GM21619 (cell line): Measurements from ENCODE around the gene RIMKLA.

Source experiments
- ATAC-seq: cut with Tn5 transposase; IDR thresholded peaks from one replicate; pipeline ENCODE4 v1.9.1; 2021; ENCODE audit not compliant: unreplicated experiment

Gene RIMKLA

DNA sequence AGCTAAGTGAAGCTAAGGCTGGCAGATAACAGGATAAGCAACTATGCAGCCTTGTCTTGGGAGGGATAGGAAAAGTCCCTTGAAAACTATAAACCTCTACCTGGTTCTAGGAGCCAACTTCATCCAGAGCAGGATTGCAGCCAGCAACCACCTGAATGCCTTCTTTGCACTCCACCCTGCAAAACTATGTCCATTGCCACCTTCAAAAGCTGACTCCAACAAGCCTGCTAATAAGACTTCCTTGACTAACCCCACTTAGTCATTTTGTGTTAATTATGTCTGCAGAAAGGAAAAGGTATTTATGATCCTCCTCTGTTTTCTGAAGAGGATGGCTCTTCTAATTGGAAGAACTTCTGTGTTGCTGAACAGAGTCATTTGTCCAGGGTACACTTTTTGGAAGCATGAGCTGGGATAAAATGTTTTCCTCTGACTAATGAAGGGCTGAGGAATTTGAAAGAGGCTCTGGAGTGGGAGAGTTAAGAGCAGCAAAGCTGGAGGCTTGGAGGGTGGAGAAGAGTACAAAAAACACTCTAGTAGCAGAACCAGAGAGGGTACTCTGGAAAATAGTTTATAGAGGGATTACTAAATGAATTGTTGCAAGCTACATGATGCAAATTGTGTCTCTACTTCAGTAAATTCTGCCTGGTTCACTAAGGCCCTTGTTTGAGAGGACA is 9.6 kb upstream of the RIMKLA start:
- no peak for ATAC-seq

DNA sequence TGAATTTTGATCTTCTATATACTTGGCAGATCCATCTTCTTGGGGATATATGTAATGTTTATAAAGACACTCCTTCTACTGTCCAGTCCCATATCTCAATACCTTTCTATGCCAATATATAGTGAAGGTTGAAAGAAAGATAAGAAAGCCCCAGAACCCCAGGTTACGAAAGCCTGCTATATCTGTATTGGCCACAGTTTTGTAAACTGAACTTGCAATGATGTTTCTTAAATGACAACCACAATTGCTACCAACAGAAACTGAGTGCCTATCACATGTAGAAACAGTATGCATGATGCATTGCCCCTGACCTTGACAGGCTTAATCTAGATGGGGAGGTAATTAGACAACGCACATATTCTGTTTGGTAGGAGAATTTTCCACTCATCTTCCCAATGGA is 7.8 kb upstream of the RIMKLA start:
- ATAC-seq, result no peak

DNA sequence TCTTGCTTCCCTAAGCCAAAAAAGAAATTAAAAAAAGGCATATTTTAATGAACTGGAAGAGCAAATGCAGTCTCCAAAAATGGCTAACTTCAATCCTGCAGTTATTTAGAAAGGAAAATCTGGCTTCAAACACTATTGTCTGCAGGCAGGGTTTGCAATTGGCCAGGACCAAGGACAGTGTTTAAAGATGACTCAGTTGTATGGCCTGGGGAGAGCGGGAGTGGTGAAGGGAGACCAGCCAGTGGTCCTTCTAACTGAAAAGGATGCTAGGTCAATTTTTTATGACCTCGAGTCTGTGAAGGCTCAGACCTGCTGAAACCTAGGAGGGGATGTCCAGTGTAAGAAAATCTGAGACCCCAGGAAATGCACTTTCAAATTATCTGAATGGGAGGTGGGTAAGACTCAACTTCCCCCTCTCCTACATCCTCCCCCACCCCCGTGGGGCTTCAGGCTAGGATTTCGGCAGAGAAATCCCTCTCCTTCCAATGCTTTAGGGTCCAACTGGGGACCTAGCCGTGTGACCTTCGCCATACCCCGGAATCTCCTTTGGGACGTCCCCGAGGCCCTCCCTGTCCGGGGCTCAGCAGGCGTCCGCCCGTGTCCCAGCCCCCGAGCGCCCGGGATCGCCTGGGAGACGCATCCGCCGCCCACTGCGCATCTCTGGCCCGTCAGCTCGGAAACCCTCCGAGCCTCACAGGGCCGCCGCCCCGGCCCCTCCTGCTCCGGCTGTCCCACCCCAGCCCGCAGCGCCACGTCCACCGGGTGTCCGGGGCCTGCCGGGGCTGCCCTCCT is 602 bp upstream of the RIMKLA start:
- peak; percentile 42 for ATAC-seq

DNA sequence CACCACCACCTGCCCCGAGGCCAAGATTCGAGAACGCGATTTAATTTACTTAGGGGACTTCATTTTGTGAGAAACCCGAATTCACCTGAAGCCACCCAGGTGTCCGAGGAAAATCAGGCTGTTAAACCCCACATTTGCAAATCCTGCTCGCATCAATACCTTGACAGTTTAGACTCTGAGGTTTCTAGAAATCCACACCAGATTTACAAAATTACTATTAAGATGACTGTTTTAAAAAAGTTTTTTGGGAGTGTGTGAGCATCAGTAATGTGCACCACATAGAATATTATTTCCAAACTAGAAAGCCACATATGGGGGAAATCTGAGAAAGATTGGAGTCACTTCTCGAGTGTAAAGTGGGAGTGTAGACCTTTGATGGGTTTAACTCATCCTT is 685 bp downstream of the RIMKLA start:
- no peak for ATAC-seq

DNA sequence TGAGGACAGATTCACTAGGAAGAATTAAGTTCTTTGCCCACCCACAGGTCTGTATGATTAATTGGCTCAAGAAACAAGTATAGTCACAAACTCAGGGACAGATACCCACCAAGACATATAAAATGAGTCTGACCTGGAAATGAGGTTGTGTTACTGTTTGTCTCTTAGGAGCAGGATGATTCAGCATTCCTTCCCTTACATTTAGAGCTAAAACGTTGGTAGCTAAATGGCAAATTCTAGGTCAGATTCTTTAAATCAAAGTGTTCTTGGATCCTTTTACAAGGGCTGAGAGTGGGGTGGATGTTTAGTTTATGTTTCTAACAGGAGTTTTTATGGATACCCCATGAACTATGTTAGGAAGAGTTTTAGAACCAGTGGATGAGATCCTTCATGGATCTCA is 4.7 kb downstream of the RIMKLA start:
- ATAC-seq, result no peak

DNA sequence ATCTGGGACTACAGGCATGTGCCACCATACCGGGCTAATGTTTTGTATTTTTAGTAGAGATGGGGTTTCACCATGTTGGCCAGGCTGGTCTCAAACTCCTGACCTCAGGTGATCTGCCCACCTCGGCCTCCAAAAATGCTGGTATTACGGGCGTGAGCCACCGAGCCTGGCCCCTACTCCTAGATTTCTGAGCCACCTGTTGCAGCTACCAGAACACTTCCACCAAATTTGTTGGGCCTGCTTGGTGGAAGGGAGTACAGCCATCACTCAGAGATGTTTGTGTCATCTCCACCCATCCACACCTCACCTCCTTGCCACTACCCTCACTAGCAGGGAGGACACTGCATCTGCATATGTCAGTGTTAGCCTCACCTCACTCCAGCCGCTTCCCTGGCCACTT is 5.5 kb downstream of the RIMKLA start:
- no peak for ATAC-seq

DNA sequence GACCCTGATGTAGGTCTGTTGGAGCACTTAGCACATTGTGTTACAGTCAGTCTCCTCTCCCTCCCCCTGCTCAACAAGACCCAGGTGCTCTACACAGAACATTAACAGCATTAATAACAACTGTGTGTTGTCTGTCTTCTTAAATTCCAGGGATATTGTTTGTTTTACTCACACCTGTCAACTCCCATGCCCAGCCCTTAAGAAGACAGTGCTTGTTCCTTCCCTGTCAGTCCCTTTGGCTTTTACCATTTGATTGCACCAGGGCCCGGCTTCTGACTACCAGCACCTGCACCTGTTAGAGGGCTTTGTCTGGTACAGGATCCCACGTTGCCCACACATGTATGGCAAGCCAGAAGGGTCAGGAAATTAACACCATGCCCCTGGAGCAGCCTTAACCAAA is 11.7 kb downstream of the RIMKLA start:
- no peak for ATAC-seq

DNA sequence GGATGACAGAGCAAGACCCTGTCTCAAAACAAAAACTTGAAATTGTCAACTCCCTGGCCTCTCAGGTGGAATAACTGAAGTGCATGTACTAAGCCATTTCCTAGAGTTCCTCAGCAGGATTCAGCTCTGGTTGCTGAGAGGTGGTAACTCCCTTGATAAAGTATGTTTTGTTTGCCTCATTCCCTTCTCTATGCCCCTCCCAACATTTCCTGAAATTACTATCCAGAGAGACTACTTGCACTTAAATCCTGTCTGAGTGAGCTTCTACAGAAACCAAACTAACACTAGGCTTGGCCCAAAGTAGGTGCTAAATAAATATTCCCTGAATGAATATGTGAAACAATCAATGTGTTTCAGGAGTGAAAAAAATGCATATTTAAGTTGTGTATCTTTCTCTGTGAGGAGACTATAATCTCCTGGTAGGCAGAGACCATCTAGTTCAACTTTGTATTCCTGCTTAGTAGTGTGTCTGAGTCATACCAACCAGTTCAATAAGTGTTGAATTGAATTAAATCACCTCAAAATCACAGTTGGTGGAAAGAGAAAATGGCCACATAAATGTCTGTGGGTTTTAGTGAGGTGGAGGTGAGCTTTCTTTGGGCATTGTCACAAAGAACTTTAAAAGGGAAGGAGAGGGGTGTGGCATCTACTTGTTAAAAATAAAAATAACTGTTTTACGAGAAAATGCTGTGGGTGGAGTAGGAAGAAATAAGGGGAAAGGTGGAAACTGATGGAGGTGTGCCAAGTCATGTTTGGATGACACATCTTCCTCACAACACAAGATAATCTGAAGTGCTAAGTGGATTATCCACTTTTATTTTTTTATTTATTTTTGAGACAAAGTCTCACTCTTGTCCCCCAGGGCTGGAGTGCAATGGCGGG is 12.6 kb downstream of the RIMKLA start:
- ATAC-seq, result no peak

DNA sequence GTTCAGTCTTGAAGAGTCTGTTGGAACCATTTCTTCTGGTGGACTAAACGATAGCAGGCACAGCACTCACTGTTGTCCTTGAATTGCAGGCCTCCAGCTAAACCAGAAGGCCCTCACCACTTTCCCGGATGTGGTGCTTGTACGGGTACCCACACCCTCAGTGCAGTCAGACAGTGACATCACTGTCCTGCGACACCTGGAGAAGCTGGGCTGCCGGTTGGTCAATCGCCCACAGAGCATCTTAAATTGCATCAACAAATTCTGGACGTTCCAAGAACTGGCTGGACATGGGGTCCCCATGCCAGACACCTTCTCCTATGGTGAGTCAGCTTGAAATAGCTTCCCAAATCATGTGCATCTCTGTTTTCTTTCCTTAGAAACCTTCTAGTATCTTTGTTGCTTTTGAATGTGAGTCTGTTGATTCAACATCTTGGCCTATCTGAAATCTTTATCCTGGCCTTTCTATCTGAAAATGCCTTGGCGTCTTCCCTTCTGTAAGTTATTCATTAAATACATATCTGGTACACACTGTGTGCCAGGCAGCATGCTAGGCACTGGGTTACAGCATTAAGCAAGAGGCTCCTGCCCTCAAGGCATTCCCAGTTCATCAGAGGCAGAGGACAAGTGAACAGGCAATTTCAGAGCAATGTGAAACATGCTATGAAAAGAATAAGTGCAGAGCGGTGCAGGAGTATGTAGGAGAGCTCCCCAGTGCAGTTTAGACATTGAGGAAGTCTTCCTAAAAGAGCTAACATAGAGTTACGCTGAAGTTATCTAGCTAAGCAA is 18.9 kb downstream of the RIMKLA start:
- ATAC-seq, result no peak

DNA sequence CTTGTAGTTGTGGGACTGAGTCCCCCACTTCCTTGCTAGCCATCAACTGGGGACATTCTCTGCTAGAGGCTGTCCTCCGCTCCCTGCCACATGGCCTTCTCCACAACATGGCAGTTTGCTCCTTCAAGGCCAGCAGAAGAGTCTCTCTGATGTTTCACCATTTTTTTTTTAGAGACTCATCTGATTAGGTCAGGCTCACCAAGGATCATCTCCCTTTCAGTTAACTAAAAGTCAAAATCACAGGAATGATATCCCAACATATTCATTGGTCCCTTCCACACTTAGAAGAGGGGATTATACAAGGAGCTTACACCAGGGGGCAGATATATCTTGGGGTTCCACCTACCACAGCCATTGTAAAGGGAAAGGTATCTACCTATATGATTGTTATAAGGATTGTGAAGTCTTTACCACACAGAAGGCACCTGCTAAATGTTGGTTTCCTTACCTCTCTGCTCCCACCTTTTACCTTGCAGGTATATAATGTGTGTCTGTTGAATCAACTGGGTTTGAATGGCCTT is 23.3 kb downstream of the RIMKLA start:
- no peak for ATAC-seq

DNA sequence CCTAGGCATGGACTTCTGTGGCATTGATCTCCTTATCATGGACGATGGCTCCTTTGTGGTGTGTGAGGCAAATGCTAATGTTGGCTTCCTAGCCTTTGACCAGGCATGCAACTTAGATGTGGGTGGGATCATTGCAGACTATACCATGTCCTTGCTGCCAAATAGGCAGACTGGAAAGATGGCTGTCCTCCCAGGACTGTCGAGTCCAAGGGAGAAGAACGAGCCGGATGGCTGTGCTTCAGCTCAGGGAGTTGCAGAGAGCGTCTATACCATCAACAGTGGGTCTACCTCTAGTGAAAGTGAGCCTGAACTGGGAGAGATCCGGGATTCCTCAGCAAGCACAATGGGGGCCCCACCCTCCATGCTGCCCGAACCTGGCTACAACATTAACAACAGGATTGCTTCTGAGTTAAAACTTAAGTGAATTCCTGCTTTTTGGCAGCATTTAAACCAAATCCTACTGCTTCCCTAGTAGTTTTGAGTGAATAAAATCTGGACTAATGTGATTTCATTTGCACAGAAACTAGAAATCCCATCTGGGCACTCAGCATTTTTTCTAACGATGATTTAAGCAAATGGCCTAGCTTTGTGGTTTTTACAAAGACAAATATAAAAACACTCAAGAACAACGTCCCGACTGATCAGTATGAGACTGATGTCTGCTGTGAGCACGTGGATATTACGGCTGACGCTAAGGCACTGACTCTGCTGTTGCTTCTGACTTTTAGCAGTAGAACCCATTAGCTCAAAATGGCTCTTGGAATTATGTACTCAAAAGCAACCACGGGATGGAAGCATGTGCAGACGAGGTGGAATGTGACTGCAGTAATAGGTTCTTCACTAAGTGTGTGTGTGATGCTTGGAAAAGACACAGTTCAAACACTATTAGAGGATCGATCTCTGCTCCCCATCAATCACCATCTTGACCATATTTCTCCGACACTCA is 34.2 kb downstream of the RIMKLA start:
- no peak for ATAC-seq

DNA sequence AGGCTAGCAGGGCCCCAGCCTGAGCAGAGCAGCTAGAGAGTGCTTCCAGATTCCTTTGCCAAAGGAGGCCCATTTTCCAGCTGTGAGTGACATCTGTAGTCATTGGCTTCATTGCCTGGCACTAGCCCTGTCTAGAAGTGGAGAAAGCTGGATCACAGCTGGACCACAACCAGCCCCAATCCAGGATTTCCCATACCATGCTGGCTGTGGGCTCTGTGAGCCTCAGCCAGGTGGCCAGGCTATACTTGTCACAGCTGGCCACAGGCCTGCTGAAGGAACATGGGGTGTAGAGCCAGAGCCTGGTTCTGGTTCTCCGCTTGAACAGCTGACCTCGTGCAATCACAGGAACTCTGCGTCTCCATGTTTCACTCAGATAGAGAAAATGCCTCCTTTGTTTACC is 36.6 kb downstream of the RIMKLA start:
- no peak for ATAC-seq

DNA sequence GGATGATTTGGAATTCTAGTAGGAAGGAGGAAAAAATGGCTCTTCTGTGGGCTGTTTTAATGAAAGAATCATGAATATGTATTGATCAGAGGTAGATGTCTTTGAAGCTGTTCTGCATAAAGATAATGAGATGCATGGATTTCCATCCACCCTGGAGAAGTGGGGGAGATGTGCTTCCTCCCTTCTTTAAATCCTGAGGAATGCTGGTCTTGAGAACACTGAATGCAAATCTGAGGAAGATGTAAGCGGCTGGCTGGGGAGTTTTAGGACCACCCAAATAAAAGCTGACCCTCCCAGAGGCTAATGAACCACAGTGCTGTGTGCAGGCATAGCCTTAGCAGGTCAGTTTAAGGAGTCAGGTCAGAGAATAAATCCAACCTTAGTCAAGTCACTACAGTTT is 37.9 kb downstream of the RIMKLA start:
- ATAC-seq, result no peak

DNA sequence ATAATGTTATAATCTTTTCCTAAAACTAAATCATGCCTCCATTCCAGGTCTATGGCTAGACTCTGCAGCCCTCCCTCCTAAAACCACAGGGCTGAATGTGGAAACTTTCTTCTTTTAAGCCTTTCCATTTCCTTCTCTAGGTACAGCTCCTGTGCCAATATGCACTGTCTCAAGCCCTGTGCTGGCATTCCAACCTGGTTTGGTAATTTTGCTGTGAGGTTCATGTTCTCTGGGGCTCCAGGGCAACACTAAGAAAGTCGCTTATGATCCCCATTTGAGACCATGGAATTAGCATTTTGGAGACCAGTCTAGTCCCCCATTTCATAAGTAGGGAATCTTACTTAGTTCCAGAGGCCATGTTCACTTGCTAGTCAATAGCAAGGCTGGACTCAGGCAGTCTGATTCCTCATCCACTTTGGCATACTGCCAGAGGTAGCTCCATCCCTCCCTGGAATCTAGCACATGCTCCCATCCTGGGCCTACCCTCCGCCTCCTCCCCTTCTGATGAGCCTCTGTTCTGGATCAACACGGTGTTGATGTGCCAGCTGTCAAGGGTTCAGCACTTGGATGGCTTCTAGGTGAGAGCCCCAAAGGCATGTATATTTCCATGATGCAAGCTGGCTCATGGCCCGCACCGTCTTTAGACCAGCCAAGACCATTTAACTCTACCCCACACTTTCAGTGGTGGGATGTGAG is 38.7 kb downstream of the RIMKLA start:
- ATAC-seq, result no peak

DNA sequence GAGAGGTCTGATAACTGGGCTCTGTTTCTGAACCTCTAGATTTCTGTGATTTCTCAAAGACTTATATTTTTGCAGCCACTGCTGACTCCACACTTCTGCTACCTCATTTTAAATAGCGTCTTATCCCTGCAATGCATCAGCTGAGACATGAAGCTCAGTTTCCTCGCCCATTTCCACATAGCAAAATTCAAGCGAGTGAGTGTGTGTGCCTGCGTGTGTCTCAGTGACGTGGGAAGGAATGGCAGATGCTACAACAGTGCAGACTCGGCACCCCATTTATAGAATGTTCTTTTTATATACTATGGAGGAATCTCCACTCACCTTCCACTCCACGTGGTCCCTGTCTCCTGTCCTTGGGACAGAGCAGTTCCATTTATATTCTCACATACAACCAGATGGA is 39.5 kb downstream of the RIMKLA start:
- ATAC-seq, result no peak

DNA sequence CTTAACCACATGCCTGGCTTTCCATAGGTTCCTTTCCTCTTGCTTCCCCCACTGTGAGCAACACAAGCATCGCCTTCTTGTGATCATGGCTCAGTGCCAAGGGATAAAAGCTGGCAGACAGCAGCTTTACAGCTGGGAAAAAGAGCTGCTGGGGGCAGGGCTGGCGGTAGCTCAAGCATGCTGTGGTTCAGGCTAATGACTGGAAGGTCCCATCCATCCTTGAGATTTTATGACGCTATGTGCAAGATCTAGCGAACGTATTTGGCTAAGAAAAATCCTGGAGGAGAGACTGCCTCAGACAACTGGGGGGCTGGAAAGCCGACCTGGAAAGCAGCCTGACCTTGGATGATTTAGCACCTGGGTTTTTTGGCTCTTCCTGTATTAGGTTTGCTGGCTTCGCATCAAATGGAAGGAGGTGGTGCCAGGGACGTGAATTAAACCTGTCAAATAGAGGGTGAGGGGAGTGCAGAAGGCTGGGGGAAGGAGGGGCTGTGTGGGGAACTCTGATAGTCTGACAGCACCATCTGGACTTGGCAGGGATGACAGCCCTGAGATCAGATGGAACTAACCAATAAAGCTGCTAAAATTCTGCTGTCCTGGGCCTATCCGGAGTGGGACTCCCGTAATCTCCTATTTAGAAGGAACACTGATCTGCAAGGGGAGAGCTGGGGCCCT is 40.5 kb downstream of the RIMKLA start:
- ATAC-seq, result no peak

DNA sequence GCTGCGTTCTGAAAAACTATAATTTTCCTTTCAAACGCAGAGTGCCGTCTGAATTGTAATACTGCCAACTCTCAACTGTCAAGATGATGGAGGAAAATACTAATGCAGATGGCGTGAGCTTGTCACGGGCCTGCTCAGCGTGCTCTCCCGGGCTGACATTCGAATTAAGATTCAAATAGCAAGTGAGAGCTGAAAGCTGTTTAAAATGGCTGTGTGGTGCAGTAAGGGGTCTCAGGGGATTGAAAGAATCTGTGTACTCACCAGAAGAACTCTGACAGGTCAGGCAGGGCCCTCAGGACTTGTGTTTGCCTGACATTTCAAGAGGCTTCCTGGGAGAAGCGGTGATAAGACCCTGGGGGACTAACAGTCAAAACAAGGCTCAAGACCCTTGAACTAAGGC is 42.1 kb downstream of the RIMKLA start:
- no peak for ATAC-seq

DNA sequence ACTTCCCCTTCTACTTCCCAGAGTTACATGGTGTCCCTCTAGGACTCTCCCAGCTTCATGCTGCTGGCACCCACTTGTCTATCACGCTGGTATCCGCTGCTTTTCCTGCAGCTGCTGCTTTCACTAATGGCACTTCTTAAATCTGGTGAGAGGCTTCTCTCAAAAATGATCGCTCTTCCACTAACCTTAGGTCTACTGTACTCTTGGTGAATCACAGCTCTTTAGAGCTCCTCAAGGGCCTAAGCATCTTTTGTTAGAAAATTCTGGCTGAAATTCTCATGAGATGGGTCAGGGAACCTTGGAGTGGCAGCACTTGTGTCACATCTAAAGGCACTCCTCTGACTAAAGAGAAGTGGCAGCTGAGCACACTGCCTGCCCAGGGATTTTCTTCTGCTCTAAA is 43.1 kb downstream of the RIMKLA start:
- ATAC-seq, result no peak

DNA sequence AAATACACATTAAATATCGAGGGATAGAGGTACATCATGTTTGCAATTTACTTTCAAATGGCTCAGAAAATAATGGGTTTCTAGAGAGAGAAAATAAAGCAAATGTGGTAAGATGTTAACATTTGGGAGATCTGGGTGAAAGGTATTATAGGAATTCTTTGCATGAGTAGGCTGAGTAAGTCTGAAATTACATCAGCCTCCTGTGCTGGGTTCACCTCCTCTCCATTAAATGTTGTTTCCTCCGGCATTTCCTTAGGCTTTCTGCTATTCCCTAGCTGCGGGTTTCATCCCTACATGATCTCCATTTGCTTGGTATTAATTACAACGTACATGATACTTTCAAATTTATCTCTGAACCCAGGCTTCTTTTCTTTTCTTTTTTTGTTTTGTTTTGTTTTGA is 43.6 kb downstream of the RIMKLA start:
- no peak for ATAC-seq
